Adrenal gland (tissue), 12 donors: Measurements from ENCODE around the gene TCF19. TPM values are rescaled to one million over a fixed set of nuclear protein-coding genes. Genes with fewer than 3 reads are reported as not detected.
A peak's percentile ranks its signal among the peaks of the same experiment; 100 is the strongest.
"Not testable (repeated sequence)": the region's sequence is repeated elsewhere in the genome, so short reads cannot be mapped to it uniquely, and the experiment has no call there.

Source experiments
- DNase-seq, 7 donors: peaks; one replicate each; pipeline ENCODE4 v3.0.0-alpha.2; 2019 to 2020
- H3K27ac ChIP-seq, 5 donors: fragments of 200-600 bp; sonication (generic) in 4 of 5; 1 replicate in 3 of 5; 2 replicates in 2 of 5; pipeline versions ENCODE4 v1.5.1 to v1.8.0; 2016 to 2020; ENCODE audit warnings: mild to moderate bottlenecking in 1 of 5
- H3K27me3 ChIP-seq: fragments of 200-600 bp; 2 replicates; pipeline ENCODE4 v1.8.0; 2021
- H3K36me3 ChIP-seq, 2 donors: fragments of 200-600 bp; replicated peaks in 1 of 2; 1 replicate in 1 of 2; 2 replicates in 1 of 2; pipeline versions ENCODE4 v1.5.1 to v1.8.0; 2018 to 2022
- H3K4me1 ChIP-seq, 2 donors: fragments of 200-600 bp; replicated peaks in 1 of 2; 1 replicate in 1 of 2; 2 replicates in 1 of 2; pipeline versions ENCODE4 v1.5.1 to v1.8.0; 2018 to 2021
- H3K4me3 ChIP-seq, 4 donors: fragments of 200-600 bp; sonication (generic) in 3 of 4; one replicate each; pipeline ENCODE4 v1.5.1; 2016 to 2018
- H3K9me3 ChIP-seq, 3 donors: fragments of 200-600 bp; sonication (generic) in 1 of 3; replicated peaks in 1 of 3; 1 replicate in 2 of 3; 2 replicates in 1 of 3; pipeline versions ENCODE4 v1.5.1 to v1.8.0; 2016 to 2021
- POLR2A ChIP-seq, 2 donors: fragments of 450-650 bp; IDR thresholded peaks; one replicate each; pipeline ENCODE4 v1.6.1; 2017; ENCODE audit warnings: antibody characterized with exemption in 2 of 2, mild to moderate bottlenecking in 2 of 2, moderate library complexity in 1 of 2
- WGBS, 4 donors: extraction: QIAGEN DNeasy Blood & Tissue Kit in 2 of 4; methylation state at CpG; one replicate each; pipeline versions ENCODE4 v1.1.5 to v1.1.7; 2013 to 2017; 5-methylcytosine and 5-hydroxymethylcytosine counted together
- intact Hi-C, 2 donors: fragments of 100-400 bp; cut with DNase I; formaldehyde crosslinking; loops; one replicate each; pipeline versions ENCODE4 v1.14.1 to v1.15.0; 2022 to 2023
- polyA plus RNA-seq, 3 donors: library from polyadenylated mRNA; stranded (reverse); fragments of 200-250 nt in 2 of 3; fragments of 350-450 nt in 1 of 3; fragmentation: Illumina TruSeq in 1 of 3; extraction: RNeasy Lipid Tissue Mini Kit (QIAGEN cat#74804) in 1 of 3; gene quantifications; one replicate each; pipeline ENCODE4 v1.2.3, GENCODE V29; 2013 to 2014
- total RNA-seq, 9 donors: library from RNA; depleted of rRNA in 4 of 9; stranded (reverse); fragments of >200 nt in 4 of 9; fragments of 120-200 nt in 1 of 9; fragmentation: NEBNext Ultra II Directional in 1 of 9; extraction: Animal tissue kit (Norgen Biotek cat#: 25700) in 1 of 9; gene quantifications; one replicate each; pipeline versions ENCODE4 v1.1.0 to v1.2.4, GENCODE V29; 2013 to 2023
- TF ChIP-seq, protein P1 (sequence below), 6 experiments: fragments of 450-650 bp in 4 of 6; fragments of 200-600 bp in 2 of 6; sonication (generic) in 1 of 6; IDR thresholded peaks; 1 replicate in 5 of 6; 2 replicates in 1 of 6; pipeline versions ENCODE4 v1.5.1 to v1.8.0; 2016 to 2021; ENCODE audit warnings: antibody characterized with exemption in 6 of 6, mild to moderate bottlenecking in 2 of 6, moderate library complexity in 1 of 6
- donor health status: healthy with polysubstance abuse.
- donor health status: Bipolar disorder and iron deficiency.
- donor health status: DM: yes; HTN: yes; CAD: no.
- donor health status: DM: no; HTN: no; CAD: no.
- donor health status: DM: no; HTN: no; CAD: no.
- donor health status: DM: yes; HTN: yes; CAD: no.

The TCF19 gene
- total and polyA plus RNA-seq, 12 donors, result 1.8 to 8.4 (median 2.1) TPM

GRCh38 chr6:31197559-31198305, 39.3 kb downstream of the TCF19 start:
- peak overlapping the region; percentile 61 to 83 (median 70) for H3K4me3 ChIP-seq
- no peaks in the 10 kb centered on the region for H3K27me3 ChIP-seq
- 0 to 1% (median 0%) methylated on average over 33 to 45 of the region's 45 CpGs for WGBS, 4 donors
- H3K36me3 ChIP-seq, result no peaks in the 10 kb centered on the region
- no peaks in the 10 kb centered on the region for H3K4me1 ChIP-seq
- intact Hi-C loops, result loop anchor here (5.0 kb wide), 1 partner anchor 170 kb away; no protein-coding TSS in a partner anchor
- H3K9me3 ChIP-seq, result peaks cover 0 to 9% (median 0%) of the 10 kb centered on the region in 3 donors
- DNase-seq, result peak; percentile 88 to 97 (median 94)
- H3K27ac ChIP-seq, result peak overlapping the region; percentile 84 to 98 (median 94)
- TF ChIP-seq POLR2A (IDR thresholded peaks at IDR 0.05), result peak in 1 of 2 donors; percentile 78
- TF ChIP-seq, protein P1, sequence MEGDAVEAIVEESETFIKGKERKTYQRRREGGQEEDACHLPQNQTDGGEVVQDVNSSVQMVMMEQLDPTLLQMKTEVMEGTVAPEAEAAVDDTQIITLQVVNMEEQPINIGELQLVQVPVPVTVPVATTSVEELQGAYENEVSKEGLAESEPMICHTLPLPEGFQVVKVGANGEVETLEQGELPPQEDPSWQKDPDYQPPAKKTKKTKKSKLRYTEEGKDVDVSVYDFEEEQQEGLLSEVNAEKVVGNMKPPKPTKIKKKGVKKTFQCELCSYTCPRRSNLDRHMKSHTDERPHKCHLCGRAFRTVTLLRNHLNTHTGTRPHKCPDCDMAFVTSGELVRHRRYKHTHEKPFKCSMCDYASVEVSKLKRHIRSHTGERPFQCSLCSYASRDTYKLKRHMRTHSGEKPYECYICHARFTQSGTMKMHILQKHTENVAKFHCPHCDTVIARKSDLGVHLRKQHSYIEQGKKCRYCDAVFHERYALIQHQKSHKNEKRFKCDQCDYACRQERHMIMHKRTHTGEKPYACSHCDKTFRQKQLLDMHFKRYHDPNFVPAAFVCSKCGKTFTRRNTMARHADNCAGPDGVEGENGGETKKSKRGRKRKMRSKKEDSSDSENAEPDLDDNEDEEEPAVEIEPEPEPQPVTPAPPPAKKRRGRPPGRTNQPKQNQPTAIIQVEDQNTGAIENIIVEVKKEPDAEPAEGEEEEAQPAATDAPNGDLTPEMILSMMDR (IDR thresholded peaks at IDR 0.05), result no peak

GRCh38 chr6:31199105-31199452, 40.7 kb downstream of the TCF19 start:
- not testable (repeated sequence) for H3K4me1 ChIP-seq, H3K9me3 ChIP-seq, DNase-seq, H3K4me3 ChIP-seq, H3K36me3 ChIP-seq, H3K27me3 ChIP-seq
- intact Hi-C loops, result loop anchor here (5.0 kb wide), 1 partner anchor 168 kb away; no protein-coding TSS in a partner anchor
- 84 to 93% (median 90%) methylated on average over 4 of the region's 4 CpGs for WGBS, 4 donors
- peak overlapping the region in 1 of 5 donors; percentile 94 for H3K27ac ChIP-seq

GRCh38 chr6:31202259-31203166, 44.1 kb downstream of the TCF19 start:
- DNase-seq, result no peak
- no peak for TF ChIP-seq POLR2A (IDR thresholded peaks at IDR 0.05)
- TF ChIP-seq, protein P1 (IDR thresholded peaks at IDR 0.05), result no peak
- H3K9me3 ChIP-seq, result peaks cover 0 to 9% (median 0%) of the 10 kb centered on the region in 3 donors
- H3K4me3 ChIP-seq, result no peak overlapping the region
- intact Hi-C loops, result no loop called here
- WGBS, 4 donors, result 43 to 62% (median 54%) methylated on average over 7 to 11 of the region's 11 CpGs
- peaks cover 0 to 10% of the 10 kb centered on the region in 2 donors for H3K4me1 ChIP-seq
- peak overlapping the region in 3 of 5 donors; percentile 4 to 28 (median 8) for H3K27ac ChIP-seq
- no peaks in the 10 kb centered on the region for H3K36me3 ChIP-seq
- no peaks in the 10 kb centered on the region for H3K27me3 ChIP-seq

- intact Hi-C loops, result no loop called here
- WGBS, 4 donors, result 28 to 43% (median 38%) methylated on average over 5 of the region's 5 CpGs
- Histone ChIP-seq H3K36me3 (no peaks in the 10 kb centered on the region), H3K27me3 (no peaks in the 10 kb centered on the region), H3K4me1 (peaks cover 0 to 10% of the 10 kb centered on the region in 2 donors), H3K4me3 (peak overlapping the region in 2 of 4 donors; percentile 4 to 71), H3K9me3 (peaks cover 0 to 9% (median 0%) of the 10 kb centered on the region in 3 donors), H3K27ac (peak overlapping the region; percentile 45 to 90 (median 60))
- no peak for DNase-seq
- no peak for TF ChIP-seq POLR2A (IDR thresholded peaks at IDR 0.05)
- TF ChIP-seq, protein P1 (IDR thresholded peaks at IDR 0.05), result no peak
Observed at GRCh38 chr6:31203345-31203979, 45.1 kb downstream of the TCF19 start.
